Sciatic nerve (tissue), 2 donors: ENCODE data around the gene ZNF569. TPM values are rescaled to one million over a fixed set of nuclear protein-coding genes. Genes with fewer than 3 reads are reported as not detected.
A peak's percentile ranks its signal among the peaks of the same experiment; 100 is the strongest.
"Not testable (repeated sequence)": the region's sequence is repeated elsewhere in the genome, so short reads cannot be mapped to it uniquely, and the experiment has no call there.

Experiments
- ATAC-seq: fragments of 200-7000 bp; cut with Tn5 transposase; one replicate; pipeline ENCODE4 v1.9.1; 2020; ENCODE audit warnings: mild to moderate bottlenecking, moderate library complexity
- DNase-seq: peaks from one replicate; pipeline ENCODE4 v3.0.0-alpha.2; 2020; ENCODE audit warnings: low spot score
- intact Hi-C: fragments of 100-400 bp; cut with DNase I; formaldehyde crosslinking; loops from one replicate; pipeline ENCODE4 v1.14.2; 2022
- total RNA-seq: library from RNA; stranded (reverse); fragmentation: NEBNext Ultra II Directional; extraction: Animal tissue kit (Norgen Biotek cat#: 25700); gene quantifications from one replicate; pipeline ENCODE4 v1.2.1, GENCODE V29; 2021
- donor health status: DM: no; HTN: no; CAD: no.
- donor health status: DM: no; HTN: no; CAD: no.

Gene ZNF569
- total RNA-seq, 1 donor from 2014 or later = 10.0 TPM

DNA sequence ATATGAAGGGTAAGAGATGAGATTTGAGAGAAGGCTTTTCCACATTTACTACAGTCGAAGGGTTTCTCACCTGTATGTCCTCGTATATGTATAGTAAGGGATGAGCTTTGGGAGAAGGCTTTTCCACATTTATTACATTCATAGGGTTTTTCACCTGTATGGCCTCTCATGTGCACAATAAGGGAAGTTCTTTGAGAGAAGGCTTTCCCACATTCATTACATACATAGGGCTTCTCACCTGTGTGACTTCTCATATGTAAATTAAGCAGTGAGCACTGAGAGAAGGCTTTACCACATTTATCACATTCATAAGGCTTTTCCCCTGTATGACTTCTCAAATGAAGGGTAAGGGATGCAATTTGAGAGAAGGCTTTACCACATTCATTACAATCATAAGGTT, 54.5 kb downstream of the ZNF569 start:
- no peak for DNase-seq
- no peak for ATAC-seq
- intact Hi-C loops = no loop called here

DNA sequence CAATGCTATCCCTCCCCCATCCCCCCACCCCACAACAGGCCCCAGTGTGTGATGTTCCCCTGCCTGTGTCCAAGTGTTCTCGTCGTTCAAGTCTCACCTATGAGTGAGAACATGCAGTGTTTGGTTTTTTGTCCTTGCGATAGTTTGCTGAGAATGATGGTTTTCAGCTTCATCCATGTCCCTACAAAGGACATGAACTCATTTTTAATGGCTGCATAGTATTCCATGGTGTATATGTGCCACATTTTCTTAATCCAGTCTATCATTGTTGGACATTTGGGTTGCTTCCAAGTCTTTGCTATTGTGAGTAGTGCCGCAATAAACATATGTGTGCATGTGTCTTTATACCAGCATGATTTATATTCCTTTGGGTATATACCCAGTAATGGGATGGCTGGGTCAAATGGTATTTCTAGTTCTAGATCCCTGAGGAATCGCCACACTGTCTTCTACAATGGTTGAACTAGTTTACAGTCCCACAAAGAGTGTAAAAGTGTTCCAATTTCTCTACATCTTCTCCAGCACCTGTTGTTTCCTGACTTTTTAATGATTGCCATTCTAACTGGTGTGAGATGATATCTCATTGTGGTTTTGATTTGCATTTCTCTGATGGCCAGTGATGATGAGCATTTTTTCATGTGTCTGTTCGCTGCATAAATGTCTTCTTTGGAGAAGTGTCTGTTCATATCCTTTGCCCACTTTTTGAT, 61.0 kb downstream of the ZNF569 start:
- not testable (repeated sequence) for DNase-seq
- intact Hi-C loops = loop anchor here (5.0 kb wide), 1 partner anchor 689 kb away; no protein-coding TSS in a partner anchor

GRCh38 chr19:37403403-37403802, 63.8 kb downstream of the ZNF569 start:
- intact Hi-C loops = no loop called here
- ATAC-seq (no peak), DNase-seq (no peak)

More for the DNA sequence above, 61.0 kb downstream of the ZNF569 start:
- not testable (repeated sequence) for ATAC-seq

GRCh38 chr19:37401078-37401477, 66.2 kb downstream of the ZNF569 start:
- no peak for DNase-seq
- intact Hi-C loops = no loop called here
- ATAC-seq = no peak

DNA sequence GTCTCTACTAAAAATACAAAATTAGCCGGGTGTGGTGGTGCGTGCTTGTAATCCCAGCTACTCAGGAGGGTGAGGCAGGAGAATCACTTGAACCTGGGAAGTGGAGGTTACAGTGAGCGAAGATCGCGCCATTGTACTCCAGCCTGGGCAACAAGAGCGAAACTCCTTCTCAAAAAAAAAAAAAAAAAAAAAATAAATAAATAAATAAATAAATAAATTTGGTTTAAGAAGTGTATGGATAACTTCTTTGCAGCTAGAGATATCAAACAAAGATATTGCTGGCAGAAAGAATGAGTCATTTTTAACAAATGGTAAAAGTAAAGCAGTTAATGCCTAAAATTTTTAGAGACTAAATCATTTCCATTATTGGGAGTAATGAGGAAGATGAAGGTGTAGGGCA, 75.8 kb downstream of the ZNF569 start:
- DNase-seq, intact Hi-C loops, ATAC-seq: not testable (repeated sequence)

GRCh38 chr19:37389234-37389633, 78.0 kb downstream of the ZNF569 start:
- intact Hi-C loops = no loop called here
- ATAC-seq = no peak
- no peak for DNase-seq

DNA sequence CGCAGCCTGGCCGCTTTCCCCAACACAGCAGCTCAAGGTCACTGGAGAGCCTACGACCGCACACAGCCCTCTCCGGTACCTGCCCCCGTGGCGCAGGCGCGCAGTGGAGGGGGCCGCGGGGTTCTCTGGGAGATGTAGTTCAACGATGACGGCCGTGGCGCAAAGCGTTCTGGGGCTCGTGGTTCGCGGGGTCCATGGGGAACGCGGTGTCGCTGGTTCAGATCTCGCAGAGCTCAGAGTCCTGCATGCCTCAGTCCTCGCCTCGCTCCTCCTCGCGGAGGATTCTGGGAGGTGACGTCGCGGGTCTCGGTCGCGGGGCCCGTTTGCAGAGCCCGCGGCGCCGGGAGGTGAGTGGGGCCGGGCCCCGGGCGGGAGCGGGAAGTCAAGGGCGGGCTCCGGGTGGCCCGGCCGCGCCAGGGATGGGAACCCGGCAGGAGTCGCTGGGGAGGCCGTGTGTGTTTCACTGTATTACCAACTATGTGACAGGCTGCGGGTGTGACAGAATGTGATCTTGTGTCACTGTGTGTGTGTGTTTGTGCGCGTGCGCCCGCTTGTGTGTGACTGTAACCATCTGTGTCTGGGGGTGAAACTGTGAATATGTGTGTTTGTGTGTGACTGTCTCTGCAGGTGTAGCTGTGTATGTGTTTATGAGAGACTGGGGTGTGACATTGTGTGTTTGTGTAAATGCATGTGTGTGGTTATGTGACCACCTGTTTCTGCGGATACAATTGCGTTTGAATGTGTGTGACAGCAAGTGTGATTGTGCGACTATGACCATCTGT, 96.2 kb downstream of the ZNF569 start, which contains the start of gene ZNF527:
ZNF527 (plus strand) TSS at position 220 of the 782 bp plus-strand sequence. CDS start 3,100 bp downstream, outside the sequence.
- intact Hi-C loops = no loop called here
- ATAC-seq (peak; percentile 100), DNase-seq (peak; percentile 97)

- DNase-seq, intact Hi-C loops: not testable (repeated sequence)
- peak; percentile 35 for ATAC-seq
Observed at GRCh38 chr19:37370386-37370879, 96.8 kb downstream of the ZNF569 start.

DNA sequence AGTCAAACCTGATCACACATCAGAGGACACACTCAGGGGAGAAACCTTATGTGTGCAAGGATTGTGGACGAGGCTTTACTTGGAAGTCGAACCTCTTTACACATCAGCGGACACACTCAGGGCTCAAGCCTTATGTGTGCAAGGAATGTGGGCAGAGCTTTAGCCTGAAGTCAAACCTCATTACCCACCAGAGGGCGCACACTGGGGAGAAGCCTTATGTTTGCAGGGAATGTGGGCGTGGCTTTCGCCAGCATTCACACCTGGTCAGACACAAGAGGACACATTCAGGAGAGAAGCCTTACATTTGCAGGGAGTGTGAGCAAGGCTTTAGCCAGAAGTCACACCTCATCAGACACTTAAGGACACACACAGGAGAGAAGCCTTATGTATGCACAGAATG, 104.5 kb downstream of the ZNF569 start:
- no peak for ATAC-seq
- DNase-seq = no peak
- intact Hi-C loops = no loop called here

GRCh38 chr19:37361994-37362393, 105.2 kb downstream of the ZNF569 start:
- intact Hi-C loops = no loop called here
- no peak for ATAC-seq
- DNase-seq = no peak

Other genes starting within 250 kb of the ZNF569 start
- 12.9 TPM for gene ZNF383, start 249.2 kb downstream of the ZNF569 start, total RNA-seq
- 9.3 TPM for gene ZNF527, start 96.3 kb downstream of the ZNF569 start, total RNA-seq
- gene ZNF570, start 1.9 kb upstream of the ZNF569 start, total RNA-seq = 8.3 TPM
- gene ZNF793, start 39.5 kb upstream of the ZNF569 start, total RNA-seq = 10.6 TPM
- 10.7 TPM for gene ZNF571, start 127.3 kb upstream of the ZNF569 start, total RNA-seq
- gene ZNF540, start 127.4 kb upstream of the ZNF569 start, total RNA-seq = 8.3 TPM
- gene ZFP30, start 188.0 kb upstream of the ZNF569 start, total RNA-seq = 14.9 TPM